Esophagus muscularis mucosa (tissue), 4 donors: ENCODE results near the gene ZNF644. TPM values are rescaled to one million over a fixed set of nuclear protein-coding genes. Genes with fewer than 3 reads are reported as not detected.

ENCODE experiments used
- DNase-seq: peaks from one replicate; pipeline ENCODE4 v3.0.0-alpha.2; 2017; ENCODE audit errors: extremely low spot score
- H3K27ac ChIP-seq, 4 donors: fragments of 200-600 bp; sonication (generic); replicated peaks in 1 of 4; 1 replicate in 3 of 4; 2 replicates in 1 of 4; pipeline ENCODE4 v1.5.1; 2016 to 2019; ENCODE audit warnings: mild to moderate bottlenecking in 1 of 4
- H3K27me3 ChIP-seq, 4 donors: fragments of 200-600 bp; sonication (generic); one replicate each; pipeline versions ENCODE4 v1.5.1 to v1.6.0; 2016 to 2019
- H3K36me3 ChIP-seq, 4 donors: fragments of 200-600 bp; sonication (generic); one replicate each; pipeline ENCODE4 v1.5.1; 2016 to 2019
- H3K4me1 ChIP-seq, 4 donors: fragments of 200-600 bp; sonication (generic); one replicate each; pipeline ENCODE4 v1.5.1; 2016 to 2019
- H3K4me3 ChIP-seq, 4 donors: fragments of 200-600 bp; sonication (generic); 1 replicate in 2 of 4; 2 replicates in 2 of 4; pipeline ENCODE4 v1.5.1; 2016 to 2019; ENCODE audit warnings: mild to moderate bottlenecking in 4 of 4, moderate library complexity in 1 of 4
- H3K9me3 ChIP-seq, 4 donors: fragments of 200-600 bp; sonication (generic); 1 replicate in 3 of 4; 2 replicates in 1 of 4; pipeline ENCODE4 v1.5.1; 2016 to 2019
- CTCF ChIP-seq, 3 experiments: fragments of 200-600 bp in 2 of 3; fragments of 450-650 bp in 1 of 3; sonication (generic) in 2 of 3; IDR thresholded peaks; one replicate each; pipeline ENCODE4 v1.5.1; 2017 to 2019; ENCODE audit warnings: antibody characterized with exemption in 3 of 3, mild to moderate bottlenecking in 2 of 3, moderate library complexity in 1 of 3
- EP300 ChIP-seq: sonication (generic); formaldehyde crosslinking; IDR thresholded peaks from one replicate; pipeline ENCODE4 v1.6.1; 2017; ENCODE audit warnings: antibody characterized with exemption
- POLR2A ChIP-seq: fragments of 450-650 bp; IDR thresholded peaks from one replicate; pipeline ENCODE4 v1.6.1; 2017; ENCODE audit warnings: antibody characterized with exemption, moderate library complexity, mild to moderate bottlenecking, low read depth
- POLR2AphosphoS5 ChIP-seq, 2 donors: sonication (generic); formaldehyde crosslinking; IDR thresholded peaks; one replicate each; pipeline ENCODE4 v1.6.1; 2017; ENCODE audit warnings: antibody characterized with exemption in 2 of 2
- WGBS: methylation state at CpG from one replicate; pipeline ENCODE4 v1.1.5; 2018; 5-methylcytosine and 5-hydroxymethylcytosine counted together
- intact Hi-C: fragments of 100-400 bp; cut with DNase I; formaldehyde crosslinking; loops from one replicate; pipeline ENCODE4 v1.15.1; 2023
- total RNA-seq, 4 donors: library from RNA; depleted of rRNA; stranded (reverse); fragments of >200 nt; gene quantifications; one replicate each; pipeline versions ENCODE4 v1.1.0 to v1.2.1, GENCODE V29; 2016

Gene ZNF644
- total RNA-seq, 4 donors from 2014 or later = 44.8 to 64.8 (median 45.2) TPM

- H3K36me3 ChIP-seq = no peaks in the 10 kb centered on the region
- H3K4me3 ChIP-seq = no peak overlapping the region
- H3K27me3 ChIP-seq = peaks cover 0 to 12% (median 0%) of the 10 kb centered on the region in 4 donors
- no peak for TF ChIP-seq POLR2AphosphoS5 (IDR thresholded peaks at IDR 0.05)
- no peak for TF ChIP-seq EP300
- TF ChIP-seq POLR2A = no peak
- no peak for TF ChIP-seq CTCF (IDR thresholded peaks at IDR 0.05)
- DNase-seq = no peak
- H3K9me3 ChIP-seq = no peaks in the 10 kb centered on the region
- peaks cover 0 to 9% (median 6%) of the 10 kb centered on the region in 4 donors for H3K4me1 ChIP-seq
- intact Hi-C loops = no loop called here
- no peak overlapping the region for H3K27ac ChIP-seq
Observed at GRCh38 chr1:91032349-91032748, 10.5 kb upstream of the ZNF644 start.

- WGBS = 100% methylated on average over 1 of the region's 1 CpG
- TF ChIP-seq POLR2A = no peak
- no peak for TF ChIP-seq EP300
- TF ChIP-seq CTCF (IDR thresholded peaks at IDR 0.05) = no peak
- TF ChIP-seq POLR2AphosphoS5 (IDR thresholded peaks at IDR 0.05) = no peak
- H3K27me3 ChIP-seq = peaks cover 0 to 12% (median 0%) of the 10 kb centered on the region in 4 donors
- no peaks in the 10 kb centered on the region for H3K36me3 ChIP-seq
- H3K9me3 ChIP-seq = no peaks in the 10 kb centered on the region
- H3K4me3 ChIP-seq = no peak overlapping the region
- intact Hi-C loops = no loop called here
- H3K27ac ChIP-seq = no peak overlapping the region
- no peak for DNase-seq
- H3K4me1 ChIP-seq = no peaks in the 10 kb centered on the region
Observed at GRCh38 chr1:91031081-91031480, 9.2 kb upstream of the ZNF644 start.

GRCh38 chr1:91026777-91027176, 4.9 kb upstream of the ZNF644 start:
- Histone ChIP-seq H3K27ac (no peak overlapping the region), H3K27me3 (peaks cover 0 to 12% (median 0%) of the 10 kb centered on the region in 4 donors), H3K36me3 (no peaks in the 10 kb centered on the region), H3K9me3 (no peaks in the 10 kb centered on the region), H3K4me3 (no peak overlapping the region), H3K4me1 (peaks cover 5 to 9% (median 8%) of the 10 kb centered on the region in 4 donors)
- TF ChIP-seq CTCF (IDR thresholded peaks at IDR 0.05) = peak in 1 of 3 experiments; percentile 11
- TF ChIP-seq POLR2AphosphoS5 (IDR thresholded peaks at IDR 0.05) = no peak
- intact Hi-C loops = no loop called here
- DNase-seq = no peak
- WGBS = 88% methylated on average over 1 of the region's 1 CpG

GRCh38 chr1:91026320-91026719, 4.5 kb upstream of the ZNF644 start:
- Histone ChIP-seq H3K9me3 (no peaks in the 10 kb centered on the region), H3K36me3 (no peaks in the 10 kb centered on the region), H3K4me1 (peaks cover 5 to 9% (median 8%) of the 10 kb centered on the region in 4 donors), H3K4me3 (no peak overlapping the region), H3K27ac (no peak overlapping the region), H3K27me3 (peaks cover 0 to 10% (median 0%) of the 10 kb centered on the region in 4 donors)
- WGBS = 64% methylated on average over 4 of the region's 4 CpGs
- TF ChIP-seq POLR2A (no peak), POLR2AphosphoS5 (IDR thresholded peaks at IDR 0.05) (no peak), CTCF (IDR thresholded peaks at IDR 0.05) (no peak), EP300 (no peak)
- DNase-seq = no peak
- intact Hi-C loops = no loop called here

- Histone ChIP-seq H3K9me3 (no peaks in the 10 kb centered on the region), H3K4me3 (no peak overlapping the region), H3K36me3 (no peaks in the 10 kb centered on the region), H3K27me3 (no peaks in the 10 kb centered on the region), H3K4me1 (peaks cover 16 to 24% (median 20%) of the 10 kb centered on the region in 4 donors), H3K27ac (no peak overlapping the region)
- WGBS = 47% methylated on average over 3 of the region's 3 CpGs
- no peak for TF ChIP-seq CTCF (IDR thresholded peaks at IDR 0.05)
- intact Hi-C loops = no loop called here
- no peak for DNase-seq
Observed at GRCh38 chr1:91024481-91025119, 2.8 kb upstream of the ZNF644 start.
